ENCODE data around the gene TBATA.
A peak's percentile ranks its signal among the peaks of the same experiment; 100 is the strongest.

Gene TBATA

GRCh38 chr10:70776455-70777005 lies 8.6 kb downstream of the TBATA start:
- no peak for TF ChIP-seq CTCF (IDR thresholded peaks at IDR 0.05; ENCODE audit: control extremely low read depth, extremely low read depth, low read depth, missing control alignments)
- ChIA-PET POLR2A (no interaction called here), CTCF (interaction anchor here (1.6 kb wide), 1 partner anchor 315 kb away, joined by 3 read pairs; no protein-coding TSS in a partner anchor)
- DNase-seq (ENCODE audit: extremely low spot score): peak; percentile 8

- DNase-seq (ENCODE audit: extremely low spot score): peak; percentile 8
- no peak for TF ChIP-seq CTCF (IDR thresholded peaks at IDR 0.05; ENCODE audit: control extremely low read depth, extremely low read depth, low read depth, missing control alignments)
- ChIA-PET CTCF (interaction anchor here (1.6 kb wide), 1 partner anchor 315 kb away, joined by 3 read pairs; no protein-coding TSS in a partner anchor), POLR2A (interaction anchor here (0.5 kb wide), 1 partner anchor 146 kb away, joined by 3 read pairs; no protein-coding TSS in a partner anchor)
Observed at GRCh38 chr10:70775679-70776454, 9.3 kb downstream of the TBATA start.

- POLR2A ChIA-PET: interaction anchor here (0.5 kb wide), 1 partner anchor 146 kb away, joined by 3 read pairs; no protein-coding TSS in a partner anchor
- TF ChIP-seq CTCF (IDR thresholded peaks at IDR 0.05; ENCODE audit: control extremely low read depth, extremely low read depth, low read depth, missing control alignments): no peak
- peak; percentile 18 for DNase-seq (ENCODE audit: extremely low spot score)
- CTCF ChIA-PET: interaction anchor here (1.6 kb wide), 1 partner anchor 314 kb away, joined by 3 read pairs; no protein-coding TSS in a partner anchor
Observed at GRCh38 chr10:70774810-70775678, 10.1 kb downstream of the TBATA start.

- CTCF ChIA-PET: interaction anchor here (2.1 kb wide), 1 partner anchor 13 kb away, joined by 6 read pairs; no protein-coding TSS in a partner anchor
- POLR2A ChIA-PET: no interaction called here
- peak; percentile 17 for DNase-seq (ENCODE audit: extremely low spot score)
- TF ChIP-seq CTCF (IDR thresholded peaks at IDR 0.05; ENCODE audit: control extremely low read depth, extremely low read depth, low read depth, missing control alignments): no peak
Observed at GRCh38 chr10:70773965-70774809, 11.0 kb downstream of the TBATA start.

- CTCF ChIA-PET: interaction anchor here (2.1 kb wide), 1 partner anchor 13 kb away, joined by 6 read pairs; no protein-coding TSS in a partner anchor
- TF ChIP-seq CTCF (IDR thresholded peaks at IDR 0.05; ENCODE audit: control extremely low read depth, extremely low read depth, low read depth, missing control alignments): no peak
- POLR2A ChIA-PET: no interaction called here
- no peak for DNase-seq (ENCODE audit: extremely low spot score)
Observed at GRCh38 chr10:70773461-70773860, 11.7 kb downstream of the TBATA start.

Measured in GM10248 (cell line).